Smooth muscle cell (in vitro differentiated cells): ENCODE data around the gene TAPBP. TPM values are rescaled to one million over a fixed set of nuclear protein-coding genes. Genes with fewer than 3 reads are reported as not detected.
"Not testable (repeated sequence)": the region's sequence is repeated elsewhere in the genome, so short reads cannot be mapped to it uniquely, and the experiment has no call there.

Source experiments
- DNase-seq: peaks from one replicate; lab custom pipeline; 2025; ENCODE audit not compliant: unreplicated experiment; lab: John Stamatoyannopoulos, UW
- H2AFZ ChIP-seq: fragments of 200-600 bp; sonication (generic); 2 replicates; pipeline ENCODE4 v1.6.0; 2016; ENCODE audit warnings: antibody characterized with exemption, low read depth, mild to moderate bottlenecking
- H3F3A ChIP-seq: fragments of 200-600 bp; sonication (generic); 2 replicates; pipeline ENCODE4 v1.6.0; 2017; ENCODE audit warnings: antibody characterized with exemption, low read depth
- H3K27ac ChIP-seq: fragments of 200-600 bp; sonication (generic); 2 replicates; pipeline ENCODE4 v1.5.1; 2016; ENCODE audit warnings: low read depth, mild to moderate bottlenecking
- H3K27me3 ChIP-seq: fragments of 200-600 bp; sonication (generic); 2 replicates; pipeline ENCODE4 v1.6.1; 2016; ENCODE audit warnings: low read depth, mild to moderate bottlenecking
- H3K36me3 ChIP-seq: fragments of 200-600 bp; sonication (generic); 2 replicates; pipeline ENCODE4 v1.5.1; 2016; ENCODE audit warnings: low read depth
- H3K4me1 ChIP-seq: fragments of 200-600 bp; sonication (generic); 2 replicates; pipeline ENCODE4 v1.5.1; 2016; ENCODE audit warnings: low read depth
- H3K4me2 ChIP-seq: fragments of 200-600 bp; sonication (generic); 2 replicates; pipeline ENCODE4 v1.6.0; 2016; ENCODE audit warnings: mild to moderate bottlenecking
- H3K4me3 ChIP-seq: fragments of 200-600 bp; sonication (generic); 2 replicates; pipeline ENCODE4 v1.5.1; 2016; ENCODE audit warnings: mild to moderate bottlenecking
- H3K79me2 ChIP-seq: fragments of 200-600 bp; sonication (generic); 2 replicates; pipeline ENCODE4 v1.6.0; 2016; ENCODE audit warnings: low read depth, mild to moderate bottlenecking
- H3K9ac ChIP-seq: fragments of 200-600 bp; sonication (generic); 2 replicates; pipeline ENCODE4 v1.6.0; 2016; ENCODE audit warnings: low read depth
- H3K9me3 ChIP-seq: fragments of 200-600 bp; sonication (generic); replicated peaks from 2 replicates; pipeline ENCODE4 v1.5.1; 2016; ENCODE audit warnings: low read depth
- H4K20me1 ChIP-seq: fragments of 200-600 bp; sonication (generic); 2 replicates; pipeline ENCODE4 v1.6.0; 2016; ENCODE audit warnings: low read depth
- WGBS: methylation state at CpG from one replicate; pipeline ENCODE4 v1.1.7; 2016; ENCODE audit warnings: low lambda C conversion rate; 5-methylcytosine and 5-hydroxymethylcytosine counted together
- polyA plus RNA-seq: library from polyadenylated mRNA; unstranded; fragments of >200 nt; fragmentation: Nextera tagmentation; extraction: Ambion mirVana; gene quantifications from 2 replicates; pipeline ENCODE4 v1.2.1, GENCODE V29; 2016
- total RNA-seq: library from RNA; depleted of rRNA; stranded (reverse); fragments of >200 nt; gene quantifications from 2 replicates; pipeline ENCODE4 v1.2.3, GENCODE V29; 2014
- TF ChIP-seq, protein P1 (sequence below): fragments of 200-600 bp; sonication (generic); IDR thresholded peaks from 2 replicates; pipeline ENCODE4 v1.5.1; 2017; ENCODE audit warnings: borderline replicate concordance, mild to moderate bottlenecking, antibody characterized with exemption; ENCODE audit not compliant: insufficient read depth, poor library complexity, severe bottlenecking

The TAPBP gene
- total and polyA plus RNA-seq, 2 experiments from 2014 or later: 34.7 to 75.9 TPM

GRCh38 chr6:33288921-33289783 lies 24.7 kb downstream of the TAPBP start, which contains the start of the genes PFDN6 and WDR46:
Gene PFDN6, plus strand, starts transcription at chr6:33289601. Its CDS starts 256 bp downstream, at chr6:33289857.
Gene WDR46, minus strand, starts transcription at chr6:33289239. Its CDS starts 69 bp downstream, at chr6:33289170.
- Histone ChIP-seq H3K9ac (peak within 1 kb of the TSS; percentile 83), H3K4me2 (peak within 1 kb of the TSS; percentile 94), H3K36me3 (no peaks in the 10 kb centered on the region), H3K27ac (peak within 1 kb of the TSS; percentile 36), H3K4me3 (peak within 1 kb of the TSS; percentile 70), H2AFZ (peak within 1 kb of the TSS; percentile 91), H3K27me3 (no peaks in the 10 kb centered on the region), H4K20me1 (no peaks in the 10 kb centered on the region), H3K79me2 (peaks cover 41% of the 10 kb centered on the region), H3F3A (peaks cover 18% of the 10 kb centered on the region), H3K4me1 (peaks cover 13% of the 10 kb centered on the region), H3K9me3 (no peaks in the 10 kb centered on the region)
- TF ChIP-seq, protein P1, sequence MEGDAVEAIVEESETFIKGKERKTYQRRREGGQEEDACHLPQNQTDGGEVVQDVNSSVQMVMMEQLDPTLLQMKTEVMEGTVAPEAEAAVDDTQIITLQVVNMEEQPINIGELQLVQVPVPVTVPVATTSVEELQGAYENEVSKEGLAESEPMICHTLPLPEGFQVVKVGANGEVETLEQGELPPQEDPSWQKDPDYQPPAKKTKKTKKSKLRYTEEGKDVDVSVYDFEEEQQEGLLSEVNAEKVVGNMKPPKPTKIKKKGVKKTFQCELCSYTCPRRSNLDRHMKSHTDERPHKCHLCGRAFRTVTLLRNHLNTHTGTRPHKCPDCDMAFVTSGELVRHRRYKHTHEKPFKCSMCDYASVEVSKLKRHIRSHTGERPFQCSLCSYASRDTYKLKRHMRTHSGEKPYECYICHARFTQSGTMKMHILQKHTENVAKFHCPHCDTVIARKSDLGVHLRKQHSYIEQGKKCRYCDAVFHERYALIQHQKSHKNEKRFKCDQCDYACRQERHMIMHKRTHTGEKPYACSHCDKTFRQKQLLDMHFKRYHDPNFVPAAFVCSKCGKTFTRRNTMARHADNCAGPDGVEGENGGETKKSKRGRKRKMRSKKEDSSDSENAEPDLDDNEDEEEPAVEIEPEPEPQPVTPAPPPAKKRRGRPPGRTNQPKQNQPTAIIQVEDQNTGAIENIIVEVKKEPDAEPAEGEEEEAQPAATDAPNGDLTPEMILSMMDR: no peak
- peak; percentile 53 for DNase-seq
- WGBS: 1% methylated on average over 43 of the region's 43 CpGs

GRCh38 chr6:33288141-33288920 lies 25.5 kb downstream of the TAPBP start:
- Histone ChIP-seq H3K79me2 (peaks cover 41% of the 10 kb centered on the region), H3F3A (peaks cover 15% of the 10 kb centered on the region), H3K4me2 (peak overlapping the region; percentile 94), H3K9me3 (no peaks in the 10 kb centered on the region), H4K20me1 (no peaks in the 10 kb centered on the region), H2AFZ (peak overlapping the region; percentile 91), H3K4me1 (peaks cover 13% of the 10 kb centered on the region), H3K36me3 (no peaks in the 10 kb centered on the region), H3K9ac (peak overlapping the region; percentile 83), H3K27me3 (no peaks in the 10 kb centered on the region), H3K4me3 (peak overlapping the region; percentile 70), H3K27ac (peak overlapping the region; percentile 36)
- WGBS: 24% methylated on average over 21 of the region's 21 CpGs
- TF ChIP-seq, protein P1: no peak
- DNase-seq: no peak

- H3K4me2 ChIP-seq: peak overlapping the region; percentile 94
- peaks cover 13% of the 10 kb centered on the region for H3K4me1 ChIP-seq
- 94% methylated on average over 22 of the region's 22 CpGs for WGBS
- H3K36me3 ChIP-seq: no peaks in the 10 kb centered on the region
- TF ChIP-seq, protein P1: no peak
- no peak for DNase-seq
- no peak overlapping the region for H3K4me3 ChIP-seq
- peaks cover 41% of the 10 kb centered on the region for H3K79me2 ChIP-seq
- no peaks in the 10 kb centered on the region for H3K9me3 ChIP-seq
- no peak overlapping the region for H2AFZ ChIP-seq
- H4K20me1 ChIP-seq: no peaks in the 10 kb centered on the region
- H3K27ac ChIP-seq: no peak overlapping the region
- H3K27me3 ChIP-seq: no peaks in the 10 kb centered on the region
- no peak overlapping the region for H3K9ac ChIP-seq
- H3F3A ChIP-seq: peaks cover 6% of the 10 kb centered on the region
These were observed 26.6 kb downstream of the TAPBP start for GRCh38 chr6:33286946-33287914.

DNA sequence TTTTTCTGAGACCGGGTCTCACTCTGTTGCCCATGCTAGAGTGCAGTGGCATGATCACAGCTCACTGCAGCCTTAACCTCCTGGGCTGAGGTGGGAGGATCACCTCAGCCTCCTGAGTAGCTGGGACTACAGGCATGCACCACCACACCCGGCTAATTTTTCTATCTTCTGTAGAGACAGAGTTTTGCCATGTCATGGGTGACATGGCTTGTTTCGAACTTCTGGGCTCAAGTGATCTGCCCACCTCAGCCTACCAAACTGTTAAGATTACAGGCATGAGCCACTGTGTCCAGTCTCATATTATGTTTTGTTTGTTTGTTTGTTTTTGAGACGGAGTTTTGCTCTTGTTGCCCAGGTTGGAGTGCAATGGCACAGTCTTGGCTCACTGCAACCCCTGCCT lies 28.7 kb downstream of the TAPBP start:
- not testable (repeated sequence) for H3K4me1 ChIP-seq, H3K4me3 ChIP-seq, DNase-seq, H3K27ac ChIP-seq, H3K36me3 ChIP-seq, H3K4me2 ChIP-seq, H3K9ac ChIP-seq, H4K20me1 ChIP-seq, H2AFZ ChIP-seq, H3K9me3 ChIP-seq, H3F3A ChIP-seq, H3K27me3 ChIP-seq
- 96% methylated on average over 4 of the region's 4 CpGs for WGBS
- H3K79me2 ChIP-seq: peaks cover 37% of the 10 kb centered on the region
